Measurements from ENCODE around the gene ZMYND8.
"Not testable (repeated sequence)": the region's sequence is repeated elsewhere in the genome, so short reads cannot be mapped to it uniquely, and the experiment has no call there.

Gene ZMYND8

DNA sequence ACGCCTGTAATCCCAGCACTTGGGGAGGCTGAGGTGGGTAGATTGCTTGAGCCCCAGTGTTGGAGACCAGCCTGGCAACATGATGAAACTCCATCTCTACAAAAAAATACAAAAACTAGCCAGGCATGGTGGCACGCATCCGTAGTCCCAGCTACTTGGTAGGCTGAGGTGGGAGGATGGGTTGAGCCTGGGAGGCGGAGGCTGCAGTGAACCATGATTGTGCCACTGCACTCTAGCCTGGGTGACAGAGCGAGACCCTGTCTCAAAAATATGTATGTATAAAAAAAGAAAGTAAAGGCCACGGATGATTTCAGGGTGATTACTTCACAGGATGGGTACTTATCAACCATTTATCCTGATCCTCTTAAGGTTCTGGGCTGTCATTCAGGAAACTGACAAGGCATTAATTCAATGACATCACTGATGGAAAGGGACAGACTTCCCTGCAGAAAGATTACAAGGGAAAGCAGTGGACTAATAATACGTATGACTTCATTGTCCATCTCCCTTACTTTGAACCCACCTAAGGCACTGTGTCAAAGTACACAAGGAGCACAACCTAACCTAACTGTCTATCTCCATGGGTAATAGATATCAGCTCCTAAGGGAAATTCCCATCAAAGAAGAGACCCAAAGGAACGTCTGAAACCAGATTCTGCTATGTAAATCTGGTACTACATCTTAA, 61.2 kb downstream of the ZMYND8 start:
- TF ChIP-seq, protein P1, sequence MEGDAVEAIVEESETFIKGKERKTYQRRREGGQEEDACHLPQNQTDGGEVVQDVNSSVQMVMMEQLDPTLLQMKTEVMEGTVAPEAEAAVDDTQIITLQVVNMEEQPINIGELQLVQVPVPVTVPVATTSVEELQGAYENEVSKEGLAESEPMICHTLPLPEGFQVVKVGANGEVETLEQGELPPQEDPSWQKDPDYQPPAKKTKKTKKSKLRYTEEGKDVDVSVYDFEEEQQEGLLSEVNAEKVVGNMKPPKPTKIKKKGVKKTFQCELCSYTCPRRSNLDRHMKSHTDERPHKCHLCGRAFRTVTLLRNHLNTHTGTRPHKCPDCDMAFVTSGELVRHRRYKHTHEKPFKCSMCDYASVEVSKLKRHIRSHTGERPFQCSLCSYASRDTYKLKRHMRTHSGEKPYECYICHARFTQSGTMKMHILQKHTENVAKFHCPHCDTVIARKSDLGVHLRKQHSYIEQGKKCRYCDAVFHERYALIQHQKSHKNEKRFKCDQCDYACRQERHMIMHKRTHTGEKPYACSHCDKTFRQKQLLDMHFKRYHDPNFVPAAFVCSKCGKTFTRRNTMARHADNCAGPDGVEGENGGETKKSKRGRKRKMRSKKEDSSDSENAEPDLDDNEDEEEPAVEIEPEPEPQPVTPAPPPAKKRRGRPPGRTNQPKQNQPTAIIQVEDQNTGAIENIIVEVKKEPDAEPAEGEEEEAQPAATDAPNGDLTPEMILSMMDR (IDR thresholded peaks at IDR 0.05; ENCODE audit: insufficient read depth, low read depth, low read length, missing control alignments) = no peak
- H3K4me3 ChIP-seq (ENCODE audit: low read length) = no peak overlapping the region
- DNase-seq (ENCODE audit: low read depth) = no peak

DNA sequence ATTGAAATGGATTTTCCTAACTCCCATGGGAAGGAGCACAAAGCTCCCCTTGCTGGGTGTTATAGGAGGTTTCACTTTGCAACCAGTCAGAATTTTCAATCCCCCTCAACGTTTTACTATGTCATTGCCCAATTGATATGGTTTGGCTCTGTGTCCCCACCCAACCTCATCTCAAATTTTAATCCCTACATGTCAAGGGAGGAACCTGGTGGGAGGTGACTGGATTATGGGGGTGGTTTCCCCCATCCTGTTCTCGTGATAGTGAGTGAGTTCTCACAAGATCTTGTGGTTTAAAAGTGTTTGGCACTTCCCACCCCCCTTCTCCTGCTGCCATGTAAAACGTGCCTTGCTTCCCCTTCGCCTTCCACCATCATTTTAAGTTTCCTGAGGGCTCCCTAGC, 62.9 kb downstream of the ZMYND8 start:
- TF ChIP-seq, protein P1 (IDR thresholded peaks at IDR 0.05; ENCODE audit: insufficient read depth, low read depth, low read length, missing control alignments) = no peak
- no peak for DNase-seq (ENCODE audit: low read depth)

DNA sequence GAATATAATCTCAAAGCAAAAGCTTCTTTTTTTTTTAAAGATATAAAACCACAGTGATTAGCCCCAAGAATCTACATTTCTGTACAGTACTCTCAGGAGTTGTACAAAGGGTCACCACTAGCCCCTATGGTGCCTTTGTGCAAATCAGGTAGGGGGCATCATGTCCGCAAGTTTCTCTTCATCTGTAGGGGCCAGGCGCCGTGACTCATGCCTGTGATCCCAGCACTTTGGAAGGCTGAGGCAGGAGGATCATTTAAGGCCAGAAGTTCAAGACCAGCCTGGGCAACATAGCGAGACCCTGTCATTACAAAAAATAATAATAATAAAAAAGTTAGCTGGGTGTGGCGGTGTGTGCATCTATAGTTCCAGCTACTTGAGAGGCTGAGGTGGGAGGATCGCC, 63.9 kb downstream of the ZMYND8 start:
- TF ChIP-seq, protein P1 (IDR thresholded peaks at IDR 0.05; ENCODE audit: insufficient read depth, low read depth, low read length, missing control alignments) = no peak
- no peak overlapping the region for H3K4me3 ChIP-seq (ENCODE audit: low read length)
- DNase-seq (ENCODE audit: low read depth) = no peak

More for the DNA sequence above, 62.9 kb downstream of the ZMYND8 start:
- H3K4me3 ChIP-seq (ENCODE audit: low read length) = no peak overlapping the region

DNA sequence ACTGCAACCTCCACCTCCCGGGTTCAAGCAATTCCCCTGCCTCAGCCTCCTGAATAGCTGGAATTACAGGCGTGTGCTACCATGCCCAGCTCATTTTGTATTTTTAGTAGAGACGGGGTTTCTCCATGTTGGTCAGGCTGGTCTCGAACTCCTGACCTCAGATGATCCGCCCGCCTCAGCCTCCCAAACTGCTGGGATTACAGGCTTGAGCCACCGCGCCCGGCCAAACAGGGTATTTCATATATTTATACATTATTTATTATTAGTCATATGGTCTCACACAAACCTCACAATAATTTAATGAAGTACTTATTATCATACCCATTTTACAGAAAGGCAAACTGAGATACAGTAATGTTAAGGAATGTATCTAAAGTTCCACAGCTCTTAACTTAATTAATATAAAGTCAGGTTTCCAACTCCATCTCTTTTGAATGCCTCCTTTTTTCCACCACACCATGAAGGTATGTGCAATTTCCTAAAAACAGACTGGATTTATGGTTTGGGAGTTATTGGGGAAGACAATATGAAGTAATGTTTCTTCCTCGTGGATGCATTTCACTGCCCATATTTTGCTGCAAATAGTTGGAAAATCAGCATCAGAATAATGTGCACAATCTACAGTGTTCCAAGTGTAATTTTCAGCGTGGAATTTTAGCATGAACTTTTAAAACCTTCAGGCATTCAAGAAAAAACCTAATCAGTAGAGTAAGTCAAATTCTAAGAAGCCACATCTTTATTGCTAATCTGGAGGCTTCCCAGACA, 65.7 kb downstream of the ZMYND8 start:
- DNase-seq (ENCODE audit: low read depth) = no peak
- no peak overlapping the region for H3K4me3 ChIP-seq (ENCODE audit: low read length)
- TF ChIP-seq, protein P1 (IDR thresholded peaks at IDR 0.05; ENCODE audit: insufficient read depth, low read depth, low read length, missing control alignments) = no peak

DNA sequence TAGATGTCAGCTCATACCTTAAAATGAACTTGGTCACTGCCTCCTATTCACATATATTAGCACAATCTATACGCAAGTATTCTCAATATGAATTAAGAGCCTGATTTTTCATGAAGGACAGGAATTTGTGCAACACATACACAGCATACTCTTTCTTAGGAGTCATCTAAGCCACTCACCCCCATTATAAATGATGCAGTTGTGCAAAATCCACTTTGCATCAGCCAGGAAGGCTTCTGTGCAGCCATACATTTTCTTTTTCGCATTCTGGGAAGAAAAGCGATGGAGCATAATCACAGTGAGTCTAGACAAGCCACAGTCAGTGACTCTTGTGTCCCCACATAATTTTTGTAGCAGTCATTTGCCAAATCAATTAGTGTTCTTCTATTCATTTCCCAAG, 66.5 kb downstream of the ZMYND8 start:
- H3K4me3 ChIP-seq (ENCODE audit: low read length) = no peak overlapping the region
- no peak for DNase-seq (ENCODE audit: low read depth)
- TF ChIP-seq, protein P1 (IDR thresholded peaks at IDR 0.05; ENCODE audit: insufficient read depth, low read depth, low read length, missing control alignments) = no peak

DNA sequence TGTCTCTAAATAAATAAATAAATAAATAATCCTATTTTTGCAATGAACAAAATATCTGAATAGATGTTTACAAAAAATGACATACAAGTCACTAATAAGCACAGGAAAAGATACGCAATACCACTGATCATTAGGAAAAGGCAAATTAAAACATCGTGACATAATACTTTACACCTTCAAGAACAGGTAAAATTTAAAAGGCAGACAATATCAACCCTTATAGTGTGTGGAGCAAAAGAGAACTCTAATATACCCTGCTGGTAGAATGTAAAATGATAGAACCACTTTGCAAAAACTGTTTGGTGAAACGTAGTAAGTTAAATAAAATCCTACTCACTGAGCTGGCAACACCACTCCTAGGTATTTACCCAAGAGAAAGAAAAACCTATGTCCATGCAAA, 67.4 kb downstream of the ZMYND8 start:
- no peak overlapping the region for H3K4me3 ChIP-seq (ENCODE audit: low read length)
- no peak for DNase-seq (ENCODE audit: low read depth)
- TF ChIP-seq, protein P1 (IDR thresholded peaks at IDR 0.05; ENCODE audit: insufficient read depth, low read depth, low read length, missing control alignments) = no peak

DNA sequence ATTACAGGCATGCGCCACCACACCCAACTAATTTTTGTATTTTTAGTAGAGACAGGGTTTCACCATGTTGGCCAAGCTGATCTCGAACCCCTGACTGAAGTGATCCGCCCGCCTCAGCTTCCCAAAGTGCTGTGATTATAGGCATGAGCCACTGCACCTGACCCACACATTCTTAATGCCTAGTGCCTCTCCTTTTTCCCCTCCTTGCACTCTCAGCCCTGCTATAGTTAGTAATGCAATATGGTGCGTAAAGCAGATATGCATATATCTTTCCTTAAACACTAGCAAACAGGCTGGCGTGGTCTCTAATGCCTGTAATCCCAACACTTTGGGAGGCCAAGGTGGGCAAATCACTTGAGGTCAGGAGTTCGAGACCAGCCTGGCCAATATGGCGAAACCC, 68.0 kb downstream of the ZMYND8 start:
- DNase-seq (ENCODE audit: low read depth); H3K4me3 ChIP-seq (ENCODE audit: low read length): not testable (repeated sequence)

Data from epithelial cell of esophagus (primary cell).